ENCODE results near the gene SOS1.

DNA sequence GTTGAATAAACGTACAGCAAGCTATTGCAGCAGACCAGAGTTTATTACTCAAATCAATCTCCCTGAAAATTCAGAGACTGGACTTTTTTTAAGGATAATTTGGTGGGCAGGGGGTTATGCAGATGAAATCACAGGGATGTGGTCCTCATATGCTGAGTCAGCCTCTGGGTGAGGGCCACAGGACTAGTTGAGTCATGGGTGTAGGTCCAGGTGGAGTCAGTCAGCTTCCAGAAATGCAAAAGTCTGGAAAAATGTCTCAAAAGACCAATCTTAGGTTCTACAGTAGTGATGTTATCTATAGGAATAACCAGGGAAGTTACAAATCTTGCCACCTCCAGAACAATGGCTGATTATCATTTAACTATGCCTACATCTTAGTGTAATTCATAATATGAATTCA lies 180.1 kb downstream of the SOS1 start:
- TF ChIP-seq SUZ12 (IDR thresholded peaks at IDR 0.05; ENCODE audit: extremely low read depth, insufficient read depth, insufficient read length) (no peak), ZNF274 (IDR thresholded peaks at IDR 0.05; ENCODE audit: low read depth, low read length) (no peak), YY1 (IDR thresholded peaks at IDR 0.05; ENCODE audit: insufficient read depth, insufficient read length) (no peak)
